H9 (cell line): Measurements from ENCODE around the gene IL1RAPL1. TPM values are rescaled to one million over a fixed set of nuclear protein-coding genes. Genes with fewer than 3 reads are reported as not detected.

ENCODE experiments used
- DNase-seq: peaks from one replicate; pipeline ENCODE4 v3.0.0-alpha.2; 2017
- H2AFZ ChIP-seq: one replicate; pipeline ENCODE4 v1.6.1; 2013; ENCODE audit warnings: mild to moderate bottlenecking, low read length, control low read depth, moderate library complexity
- H2AK5ac ChIP-seq: 2 replicates; pipeline ENCODE4 v1.6.1; 2013; ENCODE audit warnings: low read length, control low read depth, mixed read lengths; ENCODE audit not compliant: insufficient read length
- H2BK120ac ChIP-seq: one replicate; pipeline ENCODE4 v1.6.1; 2013; ENCODE audit warnings: low read depth, mild to moderate bottlenecking, low read length, control low read depth, inconsistent platforms; ENCODE audit not compliant: poor library complexity, severe bottlenecking
- H2BK12ac ChIP-seq: 2 replicates; pipeline ENCODE4 v1.6.1; 2013; ENCODE audit warnings: low read length, control low read depth, mixed read lengths, low read depth; ENCODE audit not compliant: insufficient read length
- H2BK15ac ChIP-seq: 2 replicates; pipeline ENCODE4 v1.6.1; 2013; ENCODE audit warnings: low read depth, low read length, control low read depth
- H2BK20ac ChIP-seq: one replicate; pipeline ENCODE4 v1.6.1; 2013; ENCODE audit warnings: low read depth, mild to moderate bottlenecking, low read length, control low read depth, inconsistent platforms; ENCODE audit not compliant: poor library complexity, severe bottlenecking
- H2BK5ac ChIP-seq: 2 replicates; pipeline ENCODE4 v1.6.1; 2013; ENCODE audit warnings: low read length, control low read depth, mixed read lengths; ENCODE audit not compliant: insufficient read length
- H3K14ac ChIP-seq: 2 replicates; pipeline ENCODE4 v1.6.1; 2013; ENCODE audit warnings: low read length, control low read depth; ENCODE audit not compliant: insufficient read depth
- H3K18ac ChIP-seq: 2 replicates; pipeline ENCODE4 v1.6.1; 2013; ENCODE audit warnings: low read depth, mild to moderate bottlenecking, mixed read lengths, low read length, control low read depth; ENCODE audit not compliant: insufficient read length
- H3K23ac ChIP-seq: 2 replicates; pipeline ENCODE4 v1.6.1; 2013; ENCODE audit warnings: low read length, control low read depth, mixed read lengths, low read depth; ENCODE audit not compliant: insufficient read length
- H3K23me2 ChIP-seq: 2 replicates; pipeline ENCODE4 v1.6.1; 2013; ENCODE audit warnings: low read depth, mild to moderate bottlenecking, mixed read lengths, low read length, control low read depth; ENCODE audit not compliant: insufficient read length, poor library complexity, severe bottlenecking
- H3K27ac ChIP-seq: 2 replicates; pipeline ENCODE4 v1.5.1; 2013; ENCODE audit warnings: low read length, control low read depth, mixed read lengths, low read depth; ENCODE audit not compliant: insufficient read length
- H3K27me3 ChIP-seq: 2 replicates; pipeline ENCODE4 v1.6.1; 2013; ENCODE audit warnings: low read length, control low read depth, inconsistent platforms; ENCODE audit not compliant: insufficient read depth
- H3K4ac ChIP-seq: 2 replicates; pipeline ENCODE4 v1.6.1; 2013; ENCODE audit warnings: low read depth, mild to moderate bottlenecking, control low read depth, inconsistent platforms, low read length, moderate library complexity
- H3K4me1 ChIP-seq: 2 replicates; pipeline ENCODE4 v1.6.1; 2013; ENCODE audit warnings: low read length, control low read depth, inconsistent platforms; ENCODE audit not compliant: insufficient read depth
- H3K4me2 ChIP-seq: 2 replicates; pipeline ENCODE4 v1.6.1; 2013; ENCODE audit warnings: low read length, control low read depth, mixed read lengths; ENCODE audit not compliant: insufficient read length, insufficient read depth
- H3K56ac ChIP-seq: 2 replicates; pipeline ENCODE4 v1.6.1; 2013; ENCODE audit warnings: low read depth, mild to moderate bottlenecking, mixed read lengths, low read length, control low read depth; ENCODE audit not compliant: insufficient read length
- H3K79me1 ChIP-seq: 2 replicates; pipeline ENCODE4 v1.6.1; 2013; ENCODE audit warnings: low read depth, mild to moderate bottlenecking, moderate library complexity, low read length, control low read depth, inconsistent platforms; ENCODE audit not compliant: insufficient read depth, poor library complexity, severe bottlenecking
- H3K79me2 ChIP-seq: 2 replicates; pipeline ENCODE4 v1.6.1; 2013; ENCODE audit warnings: low read length, control low read depth, inconsistent platforms; ENCODE audit not compliant: insufficient read depth
- H3K9ac ChIP-seq: 2 replicates; pipeline ENCODE4 v1.6.1; 2013; ENCODE audit warnings: low read length, control low read depth, mixed read lengths; ENCODE audit not compliant: insufficient read length; ENCODE audit errors: extremely low read depth
- H3K9me3 ChIP-seq: one replicate; pipeline ENCODE4 v1.6.1; 2013; ENCODE audit warnings: low read depth, low read length, inconsistent platforms; ENCODE audit not compliant: control insufficient read depth
- H3T11ph ChIP-seq: one replicate; pipeline ENCODE4 v1.6.1; 2013; ENCODE audit warnings: mild to moderate bottlenecking, low read length, control low read depth, inconsistent platforms
- H4K20me1 ChIP-seq: one replicate; pipeline ENCODE4 v1.6.1; 2013; ENCODE audit not compliant: control insufficient read depth, insufficient read length, insufficient read depth
- H4K5ac ChIP-seq: 2 replicates; pipeline ENCODE4 v1.6.1; 2013; ENCODE audit warnings: low read depth, mild to moderate bottlenecking, mixed read lengths, low read length, control low read depth; ENCODE audit not compliant: insufficient read length
- H4K8ac ChIP-seq: replicated peaks from 2 replicates; pipeline ENCODE4 v1.6.1; 2013; ENCODE audit warnings: low read length, control low read depth, mixed read lengths, low read depth; ENCODE audit not compliant: insufficient read length
- H4K91ac ChIP-seq: 2 replicates; pipeline ENCODE4 v1.6.1; 2013; ENCODE audit warnings: low read depth, mild to moderate bottlenecking, moderate library complexity, mixed read lengths, low read length, control low read depth; ENCODE audit not compliant: insufficient read length
- H3K27ac Mint-ChIP-seq, 3 experiments: 2 replicates in 2 of 3; 3 replicates in 1 of 3; pipeline ENCODE4 v1.8.0; 2020 to 2021; ENCODE audit warnings: mixed read lengths in 3 of 3, mild to moderate bottlenecking in 1 of 3, moderate library complexity in 1 of 3
- H3K27me3 Mint-ChIP-seq: 2 replicates; pipeline ENCODE4 v1.8.0; 2021; ENCODE audit warnings: low read depth, mild to moderate bottlenecking, moderate library complexity, mixed read lengths
- H3K36me3 Mint-ChIP-seq, 3 experiments: 2 replicates in 2 of 3; 3 replicates in 1 of 3; pipeline ENCODE4 v1.8.0; 2020 to 2021; ENCODE audit warnings: low read depth in 3 of 3, mixed read lengths in 3 of 3; ENCODE audit not compliant: insufficient read depth in 1 of 3
- H3K4me1 Mint-ChIP-seq, 2 experiments: 2 replicates each; pipeline ENCODE4 v1.8.0; 2020; ENCODE audit warnings: mixed read lengths in 2 of 2
- H3K4me3 Mint-ChIP-seq, 2 experiments: 2 replicates in 1 of 2; 3 replicates in 1 of 2; pipeline ENCODE4 v1.8.0; 2020 to 2021; ENCODE audit warnings: mild to moderate bottlenecking in 2 of 2, mixed read lengths in 2 of 2, moderate library complexity in 1 of 2
- H3K9me3 Mint-ChIP-seq, 2 experiments: 2 replicates in 1 of 2; 3 replicates in 1 of 2; pipeline ENCODE4 v1.8.0; 2020; ENCODE audit warnings: mild to moderate bottlenecking in 2 of 2, mixed read lengths in 2 of 2, moderate library complexity in 1 of 2
- CTCF ChIP-seq: fragments of 200-600 bp; sonication (generic); conservative IDR thresholded peaks from 3 replicates; pipeline ENCODE4 v1.8.0; 2021; ENCODE audit warnings: antibody characterized with exemption, mild to moderate bottlenecking
- WGBS: extraction: QIAGEN DNeasy Blood & Tissue Kit; methylation state at CpG from one replicate; pipeline ENCODE4 v1.1.7; 2013; ENCODE audit warnings: missing lambda C conversion rate, low lambda C conversion rate, mixed read lengths; ENCODE audit not compliant: insufficient read length; ENCODE audit errors: extremely low coverage; 5-methylcytosine and 5-hydroxymethylcytosine counted together
- total RNA-seq: library from RNA; stranded (reverse); gene quantifications from 2 replicates; pipeline ENCODE4 v1.2.1, GENCODE V29; 2021

IL1RAPL1 gene
- total RNA-seq, 1 experiment from 2014 or later = 0.31 TPM

GRCh38 chrX:29880977-29881376 lies 1293.7 kb downstream of the IL1RAPL1 start:
- no peak for DNase-seq
- no peak overlapping the region for H2BK120ac ChIP-seq
- H3T11ph ChIP-seq = no peak overlapping the region
- no peaks in the 10 kb centered on the region for H3K4me1 ChIP-seq
- Mint-ChIP-seq H3K4me3 (no peak overlapping the region), H3K27me3 (no peaks in the 10 kb centered on the region), H3K36me3 (no peaks in the 10 kb centered on the region; a peak in 1 of 7 replicates), H3K27ac (peak overlapping the region in 1 of 3 experiments; percentile 30; a peak in 1 of 7 replicates), H3K4me1 (no peaks in the 10 kb centered on the region), H3K9me3 (peaks cover 0 to 46% of the 10 kb centered on the region in 2 experiments; a peak in 4 of 5 replicates)
- no peaks in the 10 kb centered on the region for H4K20me1 ChIP-seq
- no peak overlapping the region for H3K14ac ChIP-seq
- no peak overlapping the region for H2BK12ac ChIP-seq
- H3K79me1 ChIP-seq = no peaks in the 10 kb centered on the region
- H2AK5ac ChIP-seq = no peak overlapping the region
- no peak overlapping the region for H3K18ac ChIP-seq
- H3K23ac ChIP-seq = no peak overlapping the region
- no peak overlapping the region for H3K56ac ChIP-seq
- H3K4me2 ChIP-seq = no peak overlapping the region
- no peak overlapping the region for H4K5ac ChIP-seq
- H3K27ac ChIP-seq = no peak overlapping the region
- H4K91ac ChIP-seq = no peak overlapping the region
- H2AFZ ChIP-seq = no peak overlapping the region
- H3K9me3 ChIP-seq = no peaks in the 10 kb centered on the region
- H3K4ac ChIP-seq = no peak overlapping the region
- H3K27me3 ChIP-seq = no peaks in the 10 kb centered on the region
- no peaks in the 10 kb centered on the region for H3K23me2 ChIP-seq
- WGBS = no CpG with 5 or more reads among the region's 3 CpGs
- no peaks in the 10 kb centered on the region for H3K79me2 ChIP-seq
- no peak overlapping the region for H3K9ac ChIP-seq
- no peak overlapping the region for H2BK5ac ChIP-seq
- TF ChIP-seq CTCF = no peak
- H2BK15ac ChIP-seq = no peak overlapping the region
- no peak overlapping the region for H4K8ac ChIP-seq
- H2BK20ac ChIP-seq = no peak overlapping the region
